ENCODE data around the gene JAKMIP3.
A peak's percentile ranks its signal among the peaks of the same experiment; 100 is the strongest.

The JAKMIP3 gene

DNA sequence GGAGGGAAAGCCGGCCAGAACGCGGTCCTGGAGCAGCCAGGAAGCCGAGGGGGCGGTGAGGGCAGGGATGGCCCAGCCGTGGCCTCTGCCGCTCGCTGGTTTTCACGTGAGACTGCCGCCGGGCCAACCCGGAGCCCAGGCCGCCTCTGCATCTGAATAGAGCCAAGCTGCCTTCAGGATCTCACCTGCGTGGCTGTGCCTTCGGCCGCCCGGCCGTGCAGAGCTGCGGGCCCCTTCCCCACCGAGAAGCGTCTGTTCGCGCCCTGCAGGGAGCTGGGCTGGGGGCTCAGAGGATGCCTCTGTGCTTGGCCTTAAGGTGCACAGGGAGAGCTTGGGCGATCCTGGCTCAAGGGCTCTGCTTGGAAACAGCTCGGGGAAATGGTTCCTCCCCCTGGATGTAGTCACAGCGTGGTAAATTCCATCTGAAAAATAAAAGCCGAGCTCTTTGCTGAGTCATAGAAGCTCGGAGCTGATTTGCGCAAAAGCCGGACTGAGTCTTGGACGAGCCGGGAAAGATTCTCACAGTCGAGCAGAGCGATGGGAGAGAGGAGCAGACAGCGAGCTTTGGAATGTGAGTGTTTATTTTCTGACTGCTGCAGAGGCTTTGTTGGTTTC lies at the start of gene JAKMIP3:
TSS of gene JAKMIP3 (plus strand) at position 456 of the 615 bp plus-strand sequence. CDS start 38,863 bp downstream, outside the sequence.
- H3K27me3 Mint-ChIP-seq (ENCODE audit: low read depth): peaks cover 33% of the 10 kb centered on the region

DNA sequence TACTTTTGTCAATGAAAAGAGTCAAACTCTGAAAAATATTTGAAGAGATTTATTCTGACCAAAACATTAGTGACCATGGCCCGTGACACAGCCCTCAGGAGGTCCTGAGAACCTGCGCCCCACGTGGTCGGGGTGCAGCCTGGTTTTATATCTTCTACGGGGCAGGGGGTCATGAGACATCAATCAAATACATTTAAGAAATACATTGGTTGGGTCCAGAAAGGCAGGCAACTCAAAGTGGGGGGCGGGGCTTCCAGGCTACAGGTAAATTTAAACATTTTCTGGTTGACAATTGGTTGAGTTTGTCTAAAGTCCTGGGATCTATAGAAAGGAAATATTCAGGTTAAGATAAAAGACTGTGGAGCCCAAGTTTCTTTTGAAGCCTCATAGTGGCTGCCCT lies 49.2 kb upstream of the JAKMIP3 start:
- Mint-ChIP-seq H3K36me3 (ENCODE audit: low read depth) (no peaks in the 10 kb centered on the region), H3K27me3 (ENCODE audit: low read depth) (peaks cover 20% of the 10 kb centered on the region), H3K4me1 (no peaks in the 10 kb centered on the region), H3K4me3 (no peak overlapping the region), H3K9me3 (no peaks in the 10 kb centered on the region), H3K27ac (no peak overlapping the region)
- TF ChIP-seq, protein P1, sequence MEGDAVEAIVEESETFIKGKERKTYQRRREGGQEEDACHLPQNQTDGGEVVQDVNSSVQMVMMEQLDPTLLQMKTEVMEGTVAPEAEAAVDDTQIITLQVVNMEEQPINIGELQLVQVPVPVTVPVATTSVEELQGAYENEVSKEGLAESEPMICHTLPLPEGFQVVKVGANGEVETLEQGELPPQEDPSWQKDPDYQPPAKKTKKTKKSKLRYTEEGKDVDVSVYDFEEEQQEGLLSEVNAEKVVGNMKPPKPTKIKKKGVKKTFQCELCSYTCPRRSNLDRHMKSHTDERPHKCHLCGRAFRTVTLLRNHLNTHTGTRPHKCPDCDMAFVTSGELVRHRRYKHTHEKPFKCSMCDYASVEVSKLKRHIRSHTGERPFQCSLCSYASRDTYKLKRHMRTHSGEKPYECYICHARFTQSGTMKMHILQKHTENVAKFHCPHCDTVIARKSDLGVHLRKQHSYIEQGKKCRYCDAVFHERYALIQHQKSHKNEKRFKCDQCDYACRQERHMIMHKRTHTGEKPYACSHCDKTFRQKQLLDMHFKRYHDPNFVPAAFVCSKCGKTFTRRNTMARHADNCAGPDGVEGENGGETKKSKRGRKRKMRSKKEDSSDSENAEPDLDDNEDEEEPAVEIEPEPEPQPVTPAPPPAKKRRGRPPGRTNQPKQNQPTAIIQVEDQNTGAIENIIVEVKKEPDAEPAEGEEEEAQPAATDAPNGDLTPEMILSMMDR (IDR thresholded peaks at IDR 0.05; ENCODE audit: unreplicated experiment in 3 of 3): no peak

More for the DNA sequence above, at the start of gene JAKMIP3:
- H3K9me3 Mint-ChIP-seq: no peaks in the 10 kb centered on the region
- H3K4me1 Mint-ChIP-seq: peaks cover 23% of the 10 kb centered on the region
- peak within 1 kb of the TSS; percentile 45 to 90 (median 75) for H3K27ac Mint-ChIP-seq
- H3K36me3 Mint-ChIP-seq (ENCODE audit: low read depth): no peaks in the 10 kb centered on the region
- H3K4me3 Mint-ChIP-seq: peak within 1 kb of the TSS; percentile 75 to 85 (median 80)
- TF ChIP-seq, protein P1 (IDR thresholded peaks at IDR 0.05; ENCODE audit: unreplicated experiment in 3 of 3): no peak

DNA sequence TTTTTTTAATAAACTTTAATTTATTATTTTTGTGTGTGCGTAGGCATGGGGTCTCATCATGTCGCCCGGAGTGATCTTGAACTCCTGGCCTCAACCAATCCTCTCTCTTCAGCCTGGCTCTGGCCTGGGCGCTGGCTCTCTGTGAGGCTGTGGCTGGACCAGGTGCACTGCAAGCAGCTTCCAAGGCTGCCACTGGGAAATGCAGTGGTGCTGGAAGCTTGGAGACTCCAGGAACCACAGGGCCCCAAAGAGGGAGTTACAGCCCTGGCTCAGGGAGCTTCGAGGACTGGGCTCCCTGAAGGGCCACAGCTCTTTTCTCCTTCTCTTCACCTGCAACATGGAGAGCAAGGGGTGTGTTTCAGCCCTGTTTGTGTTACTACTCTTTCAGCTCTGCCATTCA lies 47.3 kb upstream of the JAKMIP3 start:
- Mint-ChIP-seq H3K4me1 (peaks cover 6% of the 10 kb centered on the region), H3K36me3 (ENCODE audit: low read depth) (no peaks in the 10 kb centered on the region), H3K27ac (no peak overlapping the region), H3K9me3 (no peaks in the 10 kb centered on the region), H3K27me3 (ENCODE audit: low read depth) (peaks cover 29% of the 10 kb centered on the region), H3K4me3 (no peak overlapping the region)
- TF ChIP-seq, protein P1 (IDR thresholded peaks at IDR 0.05; ENCODE audit: unreplicated experiment in 3 of 3): no peak

DNA sequence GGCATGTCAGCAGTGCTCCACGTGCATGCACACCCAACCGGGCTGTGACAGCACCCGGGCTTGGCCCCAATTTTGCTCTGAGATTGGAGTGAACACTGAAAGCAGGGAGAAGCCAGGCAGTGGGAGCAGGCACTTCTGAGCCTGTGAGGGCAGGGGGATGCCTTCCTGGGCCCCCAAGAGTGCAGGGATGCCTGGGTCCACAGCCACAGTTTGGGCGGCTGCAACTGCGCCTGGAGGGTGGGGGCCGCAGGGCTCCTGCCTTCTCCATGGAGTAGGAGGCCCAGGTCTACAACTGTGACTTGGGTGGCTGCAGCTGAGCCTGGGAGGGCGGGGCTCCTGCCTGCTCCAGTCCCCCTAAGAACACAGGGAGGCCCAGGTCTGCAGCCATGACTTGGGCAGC lies 46.4 kb upstream of the JAKMIP3 start:
- H3K27me3 Mint-ChIP-seq (ENCODE audit: low read depth): peaks cover 38% of the 10 kb centered on the region
- H3K4me3 Mint-ChIP-seq: no peak overlapping the region
- no peak overlapping the region for H3K27ac Mint-ChIP-seq
- H3K36me3 Mint-ChIP-seq (ENCODE audit: low read depth): no peaks in the 10 kb centered on the region
- H3K4me1 Mint-ChIP-seq: peaks cover 6% of the 10 kb centered on the region
- no peaks in the 10 kb centered on the region for H3K9me3 Mint-ChIP-seq
- TF ChIP-seq, protein P1 (IDR thresholded peaks at IDR 0.05; ENCODE audit: unreplicated experiment in 3 of 3): no peak

DNA sequence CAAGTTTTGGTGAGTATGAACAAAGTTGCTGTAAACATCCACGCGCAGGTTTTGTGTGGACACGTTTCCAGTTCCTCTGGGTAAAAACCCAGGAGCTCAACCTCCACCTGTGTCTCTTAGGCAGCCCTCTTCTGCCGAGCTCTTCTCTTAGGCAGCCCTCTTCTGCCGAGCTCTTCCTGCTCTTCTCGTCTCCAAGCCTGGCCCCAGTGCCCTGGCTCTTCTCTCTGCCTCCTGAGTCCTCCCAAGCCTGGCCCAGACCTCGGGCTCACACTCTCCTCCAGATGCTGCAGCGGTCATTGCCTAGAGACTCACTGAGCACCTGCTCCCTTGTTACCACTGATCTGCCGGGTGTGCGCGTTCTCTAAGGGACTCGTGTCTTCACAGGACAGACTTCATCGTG lies 45.3 kb upstream of the JAKMIP3 start:
- peaks cover 48% of the 10 kb centered on the region for H3K27me3 Mint-ChIP-seq (ENCODE audit: low read depth)
- peaks cover 6% of the 10 kb centered on the region for H3K4me1 Mint-ChIP-seq
- no peaks in the 10 kb centered on the region for H3K36me3 Mint-ChIP-seq (ENCODE audit: low read depth)
- TF ChIP-seq, protein P1 (IDR thresholded peaks at IDR 0.05; ENCODE audit: unreplicated experiment in 3 of 3): no peak
- H3K4me3 Mint-ChIP-seq: no peak overlapping the region
- H3K9me3 Mint-ChIP-seq: no peaks in the 10 kb centered on the region
- H3K27ac Mint-ChIP-seq: no peak overlapping the region

DNA sequence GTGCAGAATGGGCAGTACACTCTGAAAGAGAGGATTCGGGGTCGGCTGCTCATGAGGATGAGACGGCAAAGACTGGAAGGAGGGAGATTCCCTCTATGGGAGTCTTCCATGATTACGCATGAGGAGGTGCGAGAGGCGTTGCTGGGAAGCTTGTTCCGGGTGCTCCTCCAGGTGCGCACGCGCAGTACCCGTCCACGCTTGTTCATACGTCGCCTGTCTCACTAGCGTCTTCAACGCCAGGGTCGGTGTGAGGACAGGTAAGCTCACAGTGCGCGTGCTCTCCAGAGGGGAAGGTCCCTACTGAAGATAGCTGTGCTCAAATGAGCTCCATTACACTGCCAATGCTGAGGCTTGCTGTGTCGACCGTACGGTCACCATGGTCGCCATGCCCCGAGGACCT lies 44.7 kb upstream of the JAKMIP3 start:
- TF ChIP-seq, protein P1 (IDR thresholded peaks at IDR 0.05; ENCODE audit: unreplicated experiment in 3 of 3): no peak
- no peaks in the 10 kb centered on the region for H3K36me3 Mint-ChIP-seq (ENCODE audit: low read depth)
- no peaks in the 10 kb centered on the region for H3K9me3 Mint-ChIP-seq
- H3K27me3 Mint-ChIP-seq (ENCODE audit: low read depth): peaks cover 47% of the 10 kb centered on the region
- H3K4me1 Mint-ChIP-seq: peaks cover 6% of the 10 kb centered on the region
- H3K27ac Mint-ChIP-seq: no peak overlapping the region
- H3K4me3 Mint-ChIP-seq: no peak overlapping the region

All from nephron (organoid).